AG04450 (cell line): ENCODE results near the gene NPAS1. TPM values are rescaled to one million over a fixed set of nuclear protein-coding genes. Genes with fewer than 3 reads are reported as not detected.
"Not testable (repeated sequence)": the region's sequence is repeated elsewhere in the genome, so short reads cannot be mapped to it uniquely, and the experiment has no call there.

Experiments
- CTCF ChIA-PET: fragments of 300-600, 350-600 bp; formaldehyde crosslinking; extraction: SDS; loops from one replicate; lab custom pipeline; 2022; ENCODE audit warnings: antibody characterized with exemption, inconsistent platforms; lab: Charles Lee
- POLR2A ChIA-PET: fragments of 350-600 bp; formaldehyde crosslinking; extraction: SDS; loops from one replicate; lab custom pipeline; 2021; ENCODE audit warnings: antibody characterized with exemption, inconsistent platforms; lab: Yijun Ruan, JAX
- DNase-seq: peaks from one replicate; pipeline ENCODE4 v3.0.0-alpha.2; 2011; ENCODE audit warnings: low read depth, low spot score
- H3K27ac ChIP-seq: one replicate; pipeline ENCODE4 v1.5.1; 2012; ENCODE audit warnings: low read depth, low read length, control low read depth
- H3K27me3 ChIP-seq: one replicate; pipeline ENCODE4 v1.6.0; 2012; ENCODE audit warnings: low read length; ENCODE audit not compliant: control insufficient read depth, insufficient read depth
- H3K4me3 ChIP-seq: 2 replicates; pipeline ENCODE4 v1.5.1; 2011; ENCODE audit warnings: mild to moderate bottlenecking, low read depth, low read length, control low read depth
- H3K9me3 ChIP-seq: 2 replicates; pipeline ENCODE4 v1.5.1; 2012; ENCODE audit warnings: low read length; ENCODE audit not compliant: control insufficient read depth, insufficient read depth
- polyA plus RNA-seq: library from polyadenylated mRNA; depleted of rRNA; stranded (reverse); fragments of >200 nt; gene quantifications from 2 replicates; pipeline ENCODE4 v1.2.3, GENCODE V29; 2011
- TF ChIP-seq, protein P1 (sequence below): IDR thresholded peaks from 2 replicates; pipeline ENCODE4 v1.5.1; 2011; ENCODE audit warnings: low read depth, low read length, control low read depth, inconsistent platforms

Gene NPAS1
- polyA plus RNA-seq, 1 experiment, result 0.30 TPM

DNA sequence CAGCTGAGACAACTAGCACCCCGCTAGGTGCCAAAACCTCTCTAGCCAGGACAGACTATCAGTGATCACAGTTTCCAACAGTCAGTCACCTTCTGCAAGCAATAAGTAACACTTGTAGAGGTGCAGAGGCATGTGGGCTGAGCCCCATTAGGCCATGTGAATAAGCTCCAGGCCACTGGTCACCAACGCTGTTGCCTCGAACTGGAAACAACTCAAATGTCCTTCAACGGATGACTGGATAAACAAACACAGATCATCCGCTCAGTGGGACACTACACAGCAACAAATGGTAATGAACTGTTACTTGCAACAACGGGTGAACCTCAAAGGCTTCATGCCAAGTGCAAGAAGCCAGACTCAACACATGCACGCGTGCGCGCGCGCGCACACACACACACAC is 56.3 kb downstream of the NPAS1 start:
- DNase-seq, result no peak
- Histone ChIP-seq H3K9me3 (no peaks in the 10 kb centered on the region), H3K27ac (no peak overlapping the region), H3K4me3 (no peak overlapping the region), H3K27me3 (no peaks in the 10 kb centered on the region)
- TF ChIP-seq, protein P1, sequence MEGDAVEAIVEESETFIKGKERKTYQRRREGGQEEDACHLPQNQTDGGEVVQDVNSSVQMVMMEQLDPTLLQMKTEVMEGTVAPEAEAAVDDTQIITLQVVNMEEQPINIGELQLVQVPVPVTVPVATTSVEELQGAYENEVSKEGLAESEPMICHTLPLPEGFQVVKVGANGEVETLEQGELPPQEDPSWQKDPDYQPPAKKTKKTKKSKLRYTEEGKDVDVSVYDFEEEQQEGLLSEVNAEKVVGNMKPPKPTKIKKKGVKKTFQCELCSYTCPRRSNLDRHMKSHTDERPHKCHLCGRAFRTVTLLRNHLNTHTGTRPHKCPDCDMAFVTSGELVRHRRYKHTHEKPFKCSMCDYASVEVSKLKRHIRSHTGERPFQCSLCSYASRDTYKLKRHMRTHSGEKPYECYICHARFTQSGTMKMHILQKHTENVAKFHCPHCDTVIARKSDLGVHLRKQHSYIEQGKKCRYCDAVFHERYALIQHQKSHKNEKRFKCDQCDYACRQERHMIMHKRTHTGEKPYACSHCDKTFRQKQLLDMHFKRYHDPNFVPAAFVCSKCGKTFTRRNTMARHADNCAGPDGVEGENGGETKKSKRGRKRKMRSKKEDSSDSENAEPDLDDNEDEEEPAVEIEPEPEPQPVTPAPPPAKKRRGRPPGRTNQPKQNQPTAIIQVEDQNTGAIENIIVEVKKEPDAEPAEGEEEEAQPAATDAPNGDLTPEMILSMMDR, result no peak
- CTCF ChIA-PET, result interaction anchor here (0.8 to 1.5 kb wide), 3 partner anchors 41 to 63 kb away, joined by 3 to 6 read pairs (median 4); no protein-coding TSS in a partner anchor
- POLR2A ChIA-PET, result no interaction called here

DNA sequence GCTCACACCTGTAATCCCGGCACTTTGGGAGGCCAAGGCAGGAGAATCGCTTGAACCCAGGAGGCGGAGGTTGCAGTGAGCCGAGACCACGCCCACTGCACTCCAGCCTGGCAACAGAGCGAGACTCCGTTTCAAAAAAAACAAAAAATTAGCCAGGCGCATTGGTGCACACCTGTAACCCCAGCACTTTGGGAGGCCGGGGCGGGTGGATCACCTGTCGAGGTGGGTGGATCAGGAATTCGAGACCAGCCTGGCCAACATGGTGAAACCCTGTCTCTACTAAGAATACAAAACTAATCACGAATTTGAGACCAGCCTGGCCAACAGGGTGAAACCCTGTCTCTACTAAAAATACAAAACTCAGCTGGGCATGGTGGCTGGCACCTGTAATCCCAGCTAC is 58.7 kb downstream of the NPAS1 start:
- CTCF ChIA-PET, result interaction anchor here (0.6 to 1.8 kb wide), 2 partner anchors 36 to 169 kb away, joined by 3 to 5 read pairs; no protein-coding TSS in a partner anchor
- POLR2A ChIA-PET, H3K27ac ChIP-seq, H3K4me3 ChIP-seq, DNase-seq, H3K27me3 ChIP-seq, H3K9me3 ChIP-seq: not testable (repeated sequence)

DNA sequence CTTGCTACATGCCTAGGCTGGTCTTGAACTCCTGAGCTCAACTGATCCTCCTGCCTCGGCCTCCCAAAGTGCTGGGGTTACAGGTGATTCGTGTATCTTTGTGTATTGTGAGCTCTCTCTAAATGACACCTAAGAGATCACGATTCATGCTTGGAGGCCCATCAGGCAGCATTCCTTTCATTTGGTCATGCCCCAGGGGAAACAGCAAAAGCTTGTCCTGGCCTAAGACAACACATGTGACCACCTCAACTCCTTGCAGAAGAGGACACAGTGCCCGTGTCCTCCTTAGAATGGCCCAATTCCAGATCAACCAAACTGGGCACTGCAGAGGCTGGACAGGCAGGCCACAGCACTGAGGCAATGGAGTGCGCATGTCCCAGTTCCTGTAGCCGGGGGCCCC is 61.5 kb downstream of the NPAS1 start:
- TF ChIP-seq, protein P1, result no peak
- POLR2A ChIA-PET, result interaction anchor here (1.1 kb wide), 1 partner anchor 235 kb away, joined by 3 read pairs; no protein-coding TSS in a partner anchor
- DNase-seq, result no peak
- H3K27me3 ChIP-seq, result no peaks in the 10 kb centered on the region
- H3K9me3 ChIP-seq, result no peaks in the 10 kb centered on the region; the same call in 1 of the 2 replicates
- H3K27ac ChIP-seq, result no peak overlapping the region
- no peak overlapping the region for H3K4me3 ChIP-seq
- CTCF ChIA-PET, result interaction anchor here (1.3 kb wide), 2 partner anchors 45 to 68 kb away, joined by 3 to 4 read pairs; no protein-coding TSS in a partner anchor

DNA sequence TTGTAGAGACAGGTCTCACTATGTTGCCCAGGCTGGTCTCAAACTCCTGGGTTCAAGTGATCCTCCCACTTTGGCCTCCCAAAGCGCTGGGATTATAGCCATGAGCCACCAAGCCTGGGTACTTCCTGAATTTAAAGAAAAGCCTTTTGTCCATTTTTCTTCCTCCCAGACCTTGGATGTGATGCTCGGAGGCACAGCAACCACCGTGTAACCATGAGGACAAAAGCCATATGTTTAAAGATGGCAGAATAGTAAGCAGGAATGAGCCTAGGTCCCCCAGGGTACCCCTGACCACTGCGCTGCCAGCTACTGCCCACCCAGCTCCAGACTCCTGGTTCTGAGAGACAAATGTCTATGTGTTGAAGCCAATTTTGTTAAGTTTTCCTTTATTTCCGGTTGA is 62.9 kb downstream of the NPAS1 start:
- TF ChIP-seq, protein P1, result no peak
- Histone ChIP-seq H3K27ac (no peak overlapping the region), H3K27me3 (no peaks in the 10 kb centered on the region), H3K9me3 (no peaks in the 10 kb centered on the region; the same call in 1 of the 2 replicates), H3K4me3 (no peak overlapping the region)
- no peak for DNase-seq
- ChIA-PET POLR2A (interaction anchor here (0.8 kb wide), 1 partner anchor 49 kb away, joined by 6 read pairs; no protein-coding TSS in a partner anchor), CTCF (no interaction called here)

DNA sequence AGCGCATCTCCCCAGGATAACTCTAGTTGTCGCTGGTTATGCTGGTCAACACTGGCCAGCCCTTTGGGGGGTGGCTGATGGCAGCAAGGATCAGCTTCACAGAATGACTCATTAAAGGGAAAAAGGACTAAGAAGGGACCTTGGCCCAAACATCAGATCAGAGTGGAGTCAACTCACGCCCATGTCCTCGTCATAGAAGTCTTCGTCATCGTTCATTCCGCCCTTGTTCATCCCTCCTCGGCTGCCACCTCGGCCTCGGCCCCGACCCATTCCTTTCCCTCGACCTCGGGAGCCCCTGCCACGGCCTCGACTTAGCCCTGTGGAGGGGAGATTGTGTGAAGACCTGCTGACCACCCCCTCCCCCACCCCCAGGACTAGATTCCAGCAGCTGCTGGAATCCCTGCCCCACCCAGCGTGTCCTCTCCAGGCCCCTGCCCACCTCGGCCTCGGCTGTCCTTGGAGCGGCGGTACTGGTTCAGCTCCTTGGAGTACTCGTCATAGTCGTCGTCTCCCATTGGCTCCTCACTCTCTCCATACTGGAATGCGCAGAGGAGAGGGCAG is 65.3 kb downstream of the NPAS1 start:
- Histone ChIP-seq H3K4me3 (no peak overlapping the region), H3K27ac (no peak overlapping the region), H3K9me3 (no peaks in the 10 kb centered on the region; the same call in 1 of the 2 replicates), H3K27me3 (no peaks in the 10 kb centered on the region)
- CTCF ChIA-PET, result interaction anchor here (0.6 kb wide), 1 partner anchor 46 kb away, joined by 5 read pairs; the partner anchor contains the start of gene SAE1
- TF ChIP-seq, protein P1, result no peak
- no peak for DNase-seq
- POLR2A ChIA-PET, result no interaction called here
